ENCODE results near the gene DTWD2. TPM values are rescaled to one million over a fixed set of nuclear protein-coding genes. Genes with fewer than 3 reads are reported as not detected.
"Not testable (repeated sequence)": the region's sequence is repeated elsewhere in the genome, so short reads cannot be mapped to it uniquely, and the experiment has no call there.

The DTWD2 gene
- total and polyA plus RNA-seq, 7 donors: 2.4 to 10.4 (median 5.3) TPM

GRCh38 chr5:118965890-118966289 lies 22.5 kb downstream of the DTWD2 start:
- intact Hi-C loops (cut with DNase I): no loop called here
- peaks cover 0 to 5% (median 0%) of the 10 kb centered on the region in 4 donors for H3K4me1 ChIP-seq
- no peak for TF ChIP-seq POLR2A (IDR thresholded peaks at IDR 0.05)
- no peak for TF ChIP-seq EP300 (IDR thresholded peaks at IDR 0.05)
- TF ChIP-seq CTCF (IDR thresholded peaks at IDR 0.05): no peak
- TF ChIP-seq POLR2AphosphoS5 (IDR thresholded peaks at IDR 0.05): no peak
- no peaks in the 10 kb centered on the region for H3K36me3 ChIP-seq
- no peak overlapping the region for H3K4me3 ChIP-seq
- WGBS, 2 donors: 91 to 93% methylated on average over 3 of the region's 3 CpGs
- H3K27me3 ChIP-seq: no peaks in the 10 kb centered on the region
- H3K27ac ChIP-seq: no peak overlapping the region
- H3K9me3 ChIP-seq: no peaks in the 10 kb centered on the region
- DNase-seq: no peak

- H3K4me1 ChIP-seq; DNase-seq; intact Hi-C loops (cut with DNase I); H3K27ac ChIP-seq; H3K4me3 ChIP-seq; H3K36me3 ChIP-seq; H3K27me3 ChIP-seq; H3K9me3 ChIP-seq: not testable (repeated sequence)
- 98 to 99% methylated on average over 34 of the region's 34 CpGs for WGBS, 2 donors
Measured at GRCh38 chr5:118964970-118965369, 23.4 kb downstream of the DTWD2 start.

- H3K9me3 ChIP-seq; H3K27ac ChIP-seq; DNase-seq; H3K4me1 ChIP-seq; H3K27me3 ChIP-seq; H3K4me3 ChIP-seq; intact Hi-C loops (cut with DNase I); H3K36me3 ChIP-seq: not testable (repeated sequence)
- 94 to 95% methylated on average over 22 of the region's 22 CpGs for WGBS, 2 donors
Measured at GRCh38 chr5:118964388-118964787, 24.0 kb downstream of the DTWD2 start.

- intact Hi-C loops (cut with DNase I): no loop called here
- no peaks in the 10 kb centered on the region for H3K4me1 ChIP-seq
- H3K9me3 ChIP-seq: no peaks in the 10 kb centered on the region
Measured at GRCh38 chr5:118963169-118963568, 25.2 kb downstream of the DTWD2 start.

GRCh38 chr5:118960557-118960956 lies 27.8 kb downstream of the DTWD2 start:
- TF ChIP-seq EP300 (IDR thresholded peaks at IDR 0.05) (no peak), POLR2AphosphoS5 (IDR thresholded peaks at IDR 0.05) (no peak), POLR2A (IDR thresholded peaks at IDR 0.05) (no peak), CTCF (IDR thresholded peaks at IDR 0.05) (no peak)
- 93 to 95% methylated on average over 1 of the region's 1 CpG for WGBS, 2 donors
- intact Hi-C loops (cut with DNase I): no loop called here
- Histone ChIP-seq H3K36me3 (no peaks in the 10 kb centered on the region), H3K9me3 (no peaks in the 10 kb centered on the region), H3K27me3 (no peaks in the 10 kb centered on the region), H3K4me1 (no peaks in the 10 kb centered on the region), H3K27ac (no peak overlapping the region), H3K4me3 (no peak overlapping the region)
- no peak for DNase-seq

More at GRCh38 chr5:118963169-118963568, 25.2 kb downstream of the DTWD2 start:
- TF ChIP-seq EP300 (IDR thresholded peaks at IDR 0.05) (no peak), CTCF (IDR thresholded peaks at IDR 0.05) (no peak), POLR2A (IDR thresholded peaks at IDR 0.05) (no peak), POLR2AphosphoS5 (IDR thresholded peaks at IDR 0.05) (no peak)
- no peak overlapping the region for H3K27ac ChIP-seq
- H3K4me3 ChIP-seq: no peak overlapping the region
- no peaks in the 10 kb centered on the region for H3K27me3 ChIP-seq
- H3K36me3 ChIP-seq: no peaks in the 10 kb centered on the region
- no peak for DNase-seq

- Histone ChIP-seq H3K36me3 (no peaks in the 10 kb centered on the region), H3K27me3 (no peaks in the 10 kb centered on the region), H3K9me3 (no peaks in the 10 kb centered on the region), H3K4me1 (no peaks in the 10 kb centered on the region), H3K4me3 (no peak overlapping the region), H3K27ac (no peak overlapping the region)
- TF ChIP-seq POLR2AphosphoS5 (IDR thresholded peaks at IDR 0.05) (no peak), POLR2A (IDR thresholded peaks at IDR 0.05) (no peak)
- intact Hi-C loops (cut with DNase I): no loop called here
- no peak for DNase-seq
- 49 to 67% methylated on average over 2 of the region's 2 CpGs for WGBS, 2 donors
Measured at GRCh38 chr5:118956727-118957126, 31.6 kb downstream of the DTWD2 start.
